GM21576 (cell line): ENCODE measurements around the gene AMPD2.

ENCODE experiments used
- ATAC-seq: cut with Tn5 transposase; IDR thresholded peaks from one replicate; pipeline ENCODE4 v1.9.1; 2021; ENCODE audit warnings: mild to moderate bottlenecking, moderate library complexity; ENCODE audit not compliant: unreplicated experiment

The AMPD2 gene

GRCh38 chr1:109616391-109616790, 3.2 kb upstream of the AMPD2 start:
- no peak for ATAC-seq

GRCh38 chr1:109617291-109617801, 2.3 kb upstream of the AMPD2 start:
- ATAC-seq = no peak

- no peak for ATAC-seq
Observed at GRCh38 chr1:109618661-109619575, 719 bp upstream of the AMPD2 start.

- ATAC-seq = no peak
Observed at GRCh38 chr1:109620401-109620791, 759 bp downstream of the AMPD2 start.

- peak; percentile 72 for ATAC-seq
Observed at GRCh38 chr1:109620841-109621286, 1.2 kb downstream of the AMPD2 start.

- ATAC-seq = no peak
Observed at GRCh38 chr1:109621379-109622136, 1.9 kb downstream of the AMPD2 start.

- ATAC-seq = no peak
Observed at GRCh38 chr1:109622137-109622892, 2.7 kb downstream of the AMPD2 start.

- ATAC-seq = no peak
Observed at GRCh38 chr1:109622895-109623294, 3.3 kb downstream of the AMPD2 start.

- no peak for ATAC-seq
Observed at GRCh38 chr1:109623601-109624161, 4.0 kb downstream of the AMPD2 start.

- ATAC-seq = no peak
Observed at GRCh38 chr1:109624201-109625010, 4.8 kb downstream of the AMPD2 start.

- no peak for ATAC-seq
Observed at GRCh38 chr1:109625176-109625575, 5.5 kb downstream of the AMPD2 start.

- no peak for ATAC-seq
Observed at GRCh38 chr1:109625601-109626560, 6.2 kb downstream of the AMPD2 start.

GRCh38 chr1:109626682-109627408, 7.2 kb downstream of the AMPD2 start:
- no peak for ATAC-seq

- no peak for ATAC-seq
Observed at GRCh38 chr1:109627692-109628399, 8.2 kb downstream of the AMPD2 start.

GRCh38 chr1:109628540-109629321, 9.1 kb downstream of the AMPD2 start:
- no peak for ATAC-seq

- no peak for ATAC-seq
Observed at GRCh38 chr1:109629372-109630030, 9.9 kb downstream of the AMPD2 start.
